ENCODE data around the gene PRSS27. TPM values are rescaled to one million over a fixed set of nuclear protein-coding genes. Genes with fewer than 3 reads are reported as not detected.
"Not testable (repeated sequence)": the region's sequence is repeated elsewhere in the genome, so short reads cannot be mapped to it uniquely, and the experiment has no call there.

PRSS27 gene
- polyA plus RNA-seq, 1 donor, result 1.3 TPM

- no peak for DNase-seq
Measured at GRCh38 chr16:2726923-2727322, 6.9 kb upstream of the PRSS27 start.

- no peak for DNase-seq
Measured at GRCh38 chr16:2724816-2725348, 4.9 kb upstream of the PRSS27 start.

GRCh38 chr16:2724088-2724676 lies 4.2 kb upstream of the PRSS27 start:
- DNase-seq, result no peak

GRCh38 chr16:2721634-2722173 lies 1.7 kb upstream of the PRSS27 start:
- DNase-seq, result not testable (repeated sequence)

GRCh38 chr16:2720719-2721633 lies 952 bp upstream of the PRSS27 start:
- DNase-seq, result peak; percentile 71

GRCh38 chr16:2719328-2720063 lies 528 bp downstream of the PRSS27 start:
- no peak for DNase-seq

- DNase-seq, result no peak
Measured at GRCh38 chr16:2717383-2718263, 2.4 kb downstream of the PRSS27 start.

GRCh38 chr16:2716948-2717347 lies 3.1 kb downstream of the PRSS27 start:
- no peak for DNase-seq

GRCh38 chr16:2715966-2716885 lies 3.8 kb downstream of the PRSS27 start:
- no peak for DNase-seq

GRCh38 chr16:2715519-2715918 lies 4.5 kb downstream of the PRSS27 start:
- DNase-seq, result peak; percentile 57

GRCh38 chr16:2715064-2715463 lies 5.0 kb downstream of the PRSS27 start:
- no peak for DNase-seq

- no peak for DNase-seq
Measured at GRCh38 chr16:2713985-2714774, 5.8 kb downstream of the PRSS27 start.

GRCh38 chr16:2713523-2713922 lies 6.5 kb downstream of the PRSS27 start:
- no peak for DNase-seq

- no peak for DNase-seq
Measured at GRCh38 chr16:2712546-2712945, 7.5 kb downstream of the PRSS27 start.

GRCh38 chr16:2712063-2712441 lies 8.0 kb downstream of the PRSS27 start:
- DNase-seq, result no peak

- DNase-seq, result no peak
Measured at GRCh38 chr16:2711370-2712062, 8.5 kb downstream of the PRSS27 start.

GRCh38 chr16:2710711-2711231 lies 9.3 kb downstream of the PRSS27 start:
- no peak for DNase-seq

GRCh38 chr16:2710021-2710710 lies 9.9 kb downstream of the PRSS27 start:
- DNase-seq, result no peak

Measured in left kidney (tissue), 2 donors.